ENCODE measurements around the gene ZNF580. TPM values are rescaled to one million over a fixed set of nuclear protein-coding genes. Genes with fewer than 3 reads are reported as not detected.
A peak's percentile ranks its signal among the peaks of the same experiment; 100 is the strongest.

The ZNF580 gene
- total and polyA plus RNA-seq, 2 of the 13 experiments (the other 11 are each of a cell fraction or from before 2014, with no cell fraction given): 4.4 to 6.0 TPM

GRCh38 chr19:55622242-55622969, 18.4 kb upstream of the ZNF580 start:
- CTCF ChIA-PET (ENCODE audit: low intra/inter-chr PET ratio, low total read pairs): no interaction called here
- FAIRE-seq: no peak
- in situ Hi-C loops (cut with HindIII; ENCODE audit: extremely low pct_ligation_motif_present, low pct_unique_long_range_greater_than_20kb): no loop called here
- no peak for DNase-seq (ENCODE audit: low spot score)
- Histone ChIP-seq H3K4me2 (ENCODE audit: low read depth, low read length) (no peak overlapping the region), H3K27ac (ENCODE audit: extremely low read length, insufficient read depth, low read length) (no peak overlapping the region), H3K9me3 (ENCODE audit: low read length) (no peaks in the 10 kb centered on the region), H2AFZ (ENCODE audit: low read length) (no peak overlapping the region), H4K20me1 (ENCODE audit: insufficient read depth, low read length) (peaks cover 14% of the 10 kb centered on the region; the same call in 1 of the 2 replicates), H3K4me3 (replicated peaks in 1 of 3; ENCODE audit: insufficient read depth in 1 of 3, low read depth in 2 of 3, low read length in 3 of 3) (no peak overlapping the region), H3K9ac (ENCODE audit: insufficient read depth, low read depth, low read length) (no peak overlapping the region), H3K4me1 (ENCODE audit: insufficient read depth, low read length) (peaks cover 36% of the 10 kb centered on the region), H3K79me2 (ENCODE audit: insufficient read depth, low read length) (peaks cover 4% of the 10 kb centered on the region), H3K27me3 (ENCODE audit: control insufficient read depth in 1 of 2, insufficient read depth in 2 of 2, low read length in 2 of 2) (no peaks in the 10 kb centered on the region), H3K36me3 (replicated peaks in 1 of 2; ENCODE audit: control insufficient read depth in 1 of 2, insufficient read depth in 2 of 2, low read length in 2 of 2) (peaks cover 1 to 3% of the 10 kb centered on the region in 2 experiments; a peak in 1 of 5 replicates)
- POLR2A ChIA-PET: interaction anchor here (0.6 to 2.8 kb wide), 3 partner anchors 13 to 31 kb away, joined by 3 to 23 read pairs (median 3); partner anchors contain the start of gene ZNF865
- 85% methylated on average over 24 of the region's 40 CpGs for WGBS (ENCODE audit: low lambda C conversion rate)
- no peak for ATAC-seq
- BruUV-seq (replicated peaks): no TSS peak
- intact Hi-C loops (cut with micrococcal nuclease; ENCODE audit: unreplicated experiment): no loop called here
- peak; percentile 15 for TF ChIP-seq AGO1 (IDR thresholded peaks at IDR 0.05; ENCODE audit: low read depth, low read length, poor library complexity, severe bottlenecking)
- 0 out of 2 replicates have a peak, but pooled peaks have one; percentile 5 for TF ChIP-seq HNRNPL (IDR thresholded peaks at IDR 0.05; ENCODE audit: low read depth, low read length)
- no peak for TF ChIP-seq MYC (CRISPR knock-in tag; IDR thresholded peaks at IDR 0.05; ENCODE audit: borderline replicate concordance)
- TF ChIP-seq, protein P1, sequence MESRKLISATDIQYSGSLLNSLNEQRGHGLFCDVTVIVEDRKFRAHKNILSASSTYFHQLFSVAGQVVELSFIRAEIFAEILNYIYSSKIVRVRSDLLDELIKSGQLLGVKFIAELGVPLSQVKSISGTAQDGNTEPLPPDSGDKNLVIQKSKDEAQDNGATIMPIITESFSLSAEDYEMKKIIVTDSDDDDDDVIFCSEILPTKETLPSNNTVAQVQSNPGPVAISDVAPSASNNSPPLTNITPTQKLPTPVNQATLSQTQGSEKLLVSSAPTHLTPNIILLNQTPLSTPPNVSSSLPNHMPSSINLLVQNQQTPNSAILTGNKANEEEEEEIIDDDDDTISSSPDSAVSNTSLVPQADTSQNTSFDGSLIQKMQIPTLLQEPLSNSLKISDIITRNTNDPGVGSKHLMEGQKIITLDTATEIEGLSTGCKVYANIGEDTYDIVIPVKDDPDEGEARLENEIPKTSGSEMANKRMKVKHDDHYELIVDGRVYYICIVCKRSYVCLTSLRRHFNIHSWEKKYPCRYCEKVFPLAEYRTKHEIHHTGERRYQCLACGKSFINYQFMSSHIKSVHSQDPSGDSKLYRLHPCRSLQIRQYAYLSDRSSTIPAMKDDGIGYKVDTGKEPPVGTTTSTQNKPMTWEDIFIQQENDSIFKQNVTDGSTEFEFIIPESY (CRISPR knock-in tag; IDR thresholded peaks at IDR 0.05): peak; percentile 59; the same call in 1 of the 2 replicates
- TF ChIP-seq ZNF563 (CRISPR knock-in tag; IDR thresholded peaks at IDR 0.05): no peak
- TF ChIP-seq, protein P2, sequence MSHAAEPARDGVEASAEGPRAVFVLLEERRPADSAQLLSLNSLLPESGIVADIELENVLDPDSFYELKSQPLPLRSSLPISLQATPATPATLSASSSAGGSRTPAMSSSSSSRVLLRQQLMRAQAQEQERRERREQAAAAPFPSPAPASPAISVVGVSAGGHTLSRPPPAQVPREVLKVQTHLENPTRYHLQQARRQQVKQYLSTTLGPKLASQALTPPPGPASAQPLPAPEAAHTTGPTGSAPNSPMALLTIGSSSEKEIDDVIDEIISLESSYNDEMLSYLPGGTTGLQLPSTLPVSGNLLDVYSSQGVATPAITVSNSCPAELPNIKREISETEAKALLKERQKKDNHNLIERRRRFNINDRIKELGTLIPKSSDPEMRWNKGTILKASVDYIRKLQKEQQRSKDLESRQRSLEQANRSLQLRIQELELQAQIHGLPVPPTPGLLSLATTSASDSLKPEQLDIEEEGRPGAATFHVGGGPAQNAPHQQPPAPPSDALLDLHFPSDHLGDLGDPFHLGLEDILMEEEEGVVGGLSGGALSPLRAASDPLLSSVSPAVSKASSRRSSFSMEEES (CRISPR knock-in tag; IDR thresholded peaks at IDR 0.05): no peak
- no peak for TF ChIP-seq SMAD3 (CRISPR knock-in tag; IDR thresholded peaks at IDR 0.05)
- TF ChIP-seq ZNF782 (CRISPR knock-in tag; IDR thresholded peaks at IDR 0.05; ENCODE audit: borderline replicate concordance): no peak
- TF ChIP-seq, protein P3, sequence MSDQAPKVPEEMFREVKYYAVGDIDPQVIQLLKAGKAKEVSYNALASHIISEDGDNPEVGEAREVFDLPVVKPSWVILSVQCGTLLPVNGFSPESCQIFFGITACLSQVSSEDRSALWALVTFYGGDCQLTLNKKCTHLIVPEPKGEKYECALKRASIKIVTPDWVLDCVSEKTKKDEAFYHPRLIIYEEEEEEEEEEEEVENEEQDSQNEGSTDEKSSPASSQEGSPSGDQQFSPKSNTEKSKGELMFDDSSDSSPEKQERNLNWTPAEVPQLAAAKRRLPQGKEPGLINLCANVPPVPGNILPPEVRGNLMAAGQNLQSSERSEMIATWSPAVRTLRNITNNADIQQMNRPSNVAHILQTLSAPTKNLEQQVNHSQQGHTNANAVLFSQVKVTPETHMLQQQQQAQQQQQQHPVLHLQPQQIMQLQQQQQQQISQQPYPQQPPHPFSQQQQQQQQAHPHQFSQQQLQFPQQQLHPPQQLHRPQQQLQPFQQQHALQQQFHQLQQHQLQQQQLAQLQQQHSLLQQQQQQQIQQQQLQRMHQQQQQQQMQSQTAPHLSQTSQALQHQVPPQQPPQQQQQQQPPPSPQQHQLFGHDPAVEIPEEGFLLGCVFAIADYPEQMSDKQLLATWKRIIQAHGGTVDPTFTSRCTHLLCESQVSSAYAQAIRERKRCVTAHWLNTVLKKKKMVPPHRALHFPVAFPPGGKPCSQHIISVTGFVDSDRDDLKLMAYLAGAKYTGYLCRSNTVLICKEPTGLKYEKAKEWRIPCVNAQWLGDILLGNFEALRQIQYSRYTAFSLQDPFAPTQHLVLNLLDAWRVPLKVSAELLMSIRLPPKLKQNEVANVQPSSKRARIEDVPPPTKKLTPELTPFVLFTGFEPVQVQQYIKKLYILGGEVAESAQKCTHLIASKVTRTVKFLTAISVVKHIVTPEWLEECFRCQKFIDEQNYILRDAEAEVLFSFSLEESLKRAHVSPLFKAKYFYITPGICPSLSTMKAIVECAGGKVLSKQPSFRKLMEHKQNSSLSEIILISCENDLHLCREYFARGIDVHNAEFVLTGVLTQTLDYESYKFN (CRISPR knock-in tag; conservative IDR thresholded peaks at IDR 0.05): no peak
- no peak for TF ChIP-seq ZNF720 (CRISPR knock-in tag; IDR thresholded peaks at IDR 0.05)
- TF ChIP-seq ZNF557 (CRISPR knock-in tag; IDR thresholded peaks at IDR 0.05): no peak
- no peak for TF ChIP-seq RFX3 (CRISPR knock-in tag; IDR thresholded peaks at IDR 0.05)
- TF ChIP-seq HNF4A (CRISPR knock-in tag; IDR thresholded peaks at IDR 0.05): peak; percentile 7; the same call in 1 of the 2 replicates
- TF ChIP-seq AGO2 (optimal IDR thresholded peaks at IDR 0.05; ENCODE audit: low read depth, low read length): peak; percentile 15
- TF ChIP-seq MYNN (CRISPR knock-in tag; IDR thresholded peaks at IDR 0.05; ENCODE audit: low read depth): no peak
- TF ChIP-seq SRY (CRISPR knock-in tag; IDR thresholded peaks at IDR 0.05): no peak
